ENCODE measurements around the gene KPTN.
A peak's percentile ranks its signal among the peaks of the same experiment; 100 is the strongest.

The KPTN gene

DNA sequence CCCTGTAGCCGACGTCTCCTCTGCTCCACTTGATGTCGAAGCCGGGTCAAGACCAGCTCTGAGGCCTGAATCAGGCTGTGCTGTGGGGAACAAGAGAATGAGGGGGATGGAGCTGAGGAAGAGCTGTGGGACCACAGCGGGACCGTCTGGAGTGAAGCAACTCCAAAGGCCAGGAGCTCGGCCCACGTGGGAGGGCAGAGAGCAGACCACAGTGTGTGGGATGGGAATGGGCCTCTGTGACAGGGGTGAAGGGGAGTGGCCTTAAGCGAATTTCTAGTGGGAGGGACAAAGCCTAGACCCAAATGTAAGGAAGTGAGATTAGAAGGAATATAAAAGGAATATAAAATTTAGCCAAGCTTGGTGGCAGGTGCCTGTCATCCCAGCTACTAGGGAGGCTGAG, 8.6 kb downstream of the KPTN start:
- Histone ChIP-seq H3K4me3 (ENCODE audit: low read depth in 1 of 2, low read length in 2 of 2) (no peak overlapping the region), H3K9me3 (ENCODE audit: control insufficient read depth in 1 of 2, low read length in 2 of 2) (no peaks in the 10 kb centered on the region), H3K27me3 (ENCODE audit: low read depth, low read length) (peaks cover 5% of the 10 kb centered on the region), H3K36me3 (ENCODE audit: control insufficient read depth in 1 of 2, insufficient read depth in 2 of 2, low read length in 2 of 2) (no peaks in the 10 kb centered on the region), H3K27ac (ENCODE audit: low read length) (no peak overlapping the region), H3K4me1 (ENCODE audit: control insufficient read depth in 1 of 2, insufficient read depth in 2 of 2, low read length in 2 of 2) (peaks cover 0 to 14% of the 10 kb centered on the region in 2 donors)

- no peaks in the 10 kb centered on the region for H3K36me3 ChIP-seq (ENCODE audit: control insufficient read depth in 1 of 2, insufficient read depth in 2 of 2, low read length in 2 of 2)
- H3K4me1 ChIP-seq (ENCODE audit: control insufficient read depth in 1 of 2, insufficient read depth in 2 of 2, low read length in 2 of 2): peaks cover 0 to 17% of the 10 kb centered on the region in 2 donors
- no peak overlapping the region for H3K27ac ChIP-seq (ENCODE audit: low read length)
- H3K4me3 ChIP-seq (ENCODE audit: low read depth in 1 of 2, low read length in 2 of 2): no peak overlapping the region
- H3K9me3 ChIP-seq (ENCODE audit: control insufficient read depth in 1 of 2, low read length in 2 of 2): no peaks in the 10 kb centered on the region
- H3K27me3 ChIP-seq (ENCODE audit: low read depth, low read length): peaks cover 5% of the 10 kb centered on the region
Observed at GRCh38 chr19:47473336-47473735, 10.7 kb downstream of the KPTN start.

DNA sequence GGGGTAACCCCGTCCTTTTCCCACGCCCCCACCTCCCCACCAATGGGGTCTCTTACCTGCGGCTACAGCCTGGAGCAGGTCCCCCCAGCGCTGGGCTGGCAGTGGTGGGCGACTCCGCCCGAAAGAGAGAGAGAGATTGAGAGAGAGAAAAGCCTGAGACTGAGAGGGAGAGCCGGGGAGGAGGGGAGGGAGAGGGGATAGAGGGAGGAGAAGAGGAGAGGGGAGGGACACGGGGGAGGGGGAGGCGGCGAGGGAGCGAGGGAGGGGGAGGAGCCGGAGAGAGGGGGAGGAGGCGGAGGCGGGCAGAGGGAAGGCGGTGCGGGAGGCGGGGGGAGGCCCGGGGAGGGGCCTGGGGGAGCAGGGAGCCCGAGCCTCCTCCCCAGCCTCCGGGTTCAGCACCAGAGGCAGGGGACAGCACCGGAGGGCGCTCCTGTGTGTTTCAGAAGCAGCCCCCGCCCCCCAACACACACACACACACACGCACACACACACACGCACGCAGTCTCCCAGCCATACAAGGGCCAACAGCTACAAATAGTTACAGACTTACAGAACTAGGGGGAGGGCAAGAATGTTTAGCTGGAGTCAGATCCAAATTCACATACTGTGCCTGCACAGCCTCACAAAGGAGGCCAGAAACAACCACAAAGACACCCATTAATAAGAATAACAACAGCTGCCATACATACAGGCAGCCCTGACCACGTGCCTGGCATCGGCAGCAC, 12.1 kb downstream of the KPTN start, which contains the start of gene SLC8A2:
TSS of gene SLC8A2 (minus strand) at position 161 of the 725 bp plus-strand sequence. CDS start 5,490 bp downstream, outside the sequence.
- H3K36me3 ChIP-seq (ENCODE audit: control insufficient read depth in 1 of 2, insufficient read depth in 2 of 2, low read length in 2 of 2): no peaks in the 10 kb centered on the region
- peak within 1 kb of the TSS; percentile 26 to 68 for H3K4me3 ChIP-seq (ENCODE audit: low read depth in 1 of 2, low read length in 2 of 2)
- no peaks in the 10 kb centered on the region for H3K9me3 ChIP-seq (ENCODE audit: control insufficient read depth in 1 of 2, low read length in 2 of 2)
- no peak within 1 kb of the TSS for H3K27ac ChIP-seq (ENCODE audit: low read length)
- peaks cover 0 to 18% of the 10 kb centered on the region in 2 donors for H3K4me1 ChIP-seq (ENCODE audit: control insufficient read depth in 1 of 2, insufficient read depth in 2 of 2, low read length in 2 of 2)
- H3K27me3 ChIP-seq (ENCODE audit: low read depth, low read length): peaks cover 5% of the 10 kb centered on the region

- Histone ChIP-seq H3K9me3 (ENCODE audit: control insufficient read depth in 1 of 2, low read length in 2 of 2) (no peaks in the 10 kb centered on the region), H3K27ac (ENCODE audit: low read length) (no peak overlapping the region), H3K4me3 (ENCODE audit: low read depth in 1 of 2, low read length in 2 of 2) (peak overlapping the region; percentile 26 to 68), H3K4me1 (ENCODE audit: control insufficient read depth in 1 of 2, insufficient read depth in 2 of 2, low read length in 2 of 2) (peaks cover 0 to 18% of the 10 kb centered on the region in 2 donors), H3K36me3 (ENCODE audit: control insufficient read depth in 1 of 2, insufficient read depth in 2 of 2, low read length in 2 of 2) (no peaks in the 10 kb centered on the region), H3K27me3 (ENCODE audit: low read depth, low read length) (peaks cover 5% of the 10 kb centered on the region)
Observed at GRCh38 chr19:47471381-47471732, 12.7 kb downstream of the KPTN start.

DNA sequence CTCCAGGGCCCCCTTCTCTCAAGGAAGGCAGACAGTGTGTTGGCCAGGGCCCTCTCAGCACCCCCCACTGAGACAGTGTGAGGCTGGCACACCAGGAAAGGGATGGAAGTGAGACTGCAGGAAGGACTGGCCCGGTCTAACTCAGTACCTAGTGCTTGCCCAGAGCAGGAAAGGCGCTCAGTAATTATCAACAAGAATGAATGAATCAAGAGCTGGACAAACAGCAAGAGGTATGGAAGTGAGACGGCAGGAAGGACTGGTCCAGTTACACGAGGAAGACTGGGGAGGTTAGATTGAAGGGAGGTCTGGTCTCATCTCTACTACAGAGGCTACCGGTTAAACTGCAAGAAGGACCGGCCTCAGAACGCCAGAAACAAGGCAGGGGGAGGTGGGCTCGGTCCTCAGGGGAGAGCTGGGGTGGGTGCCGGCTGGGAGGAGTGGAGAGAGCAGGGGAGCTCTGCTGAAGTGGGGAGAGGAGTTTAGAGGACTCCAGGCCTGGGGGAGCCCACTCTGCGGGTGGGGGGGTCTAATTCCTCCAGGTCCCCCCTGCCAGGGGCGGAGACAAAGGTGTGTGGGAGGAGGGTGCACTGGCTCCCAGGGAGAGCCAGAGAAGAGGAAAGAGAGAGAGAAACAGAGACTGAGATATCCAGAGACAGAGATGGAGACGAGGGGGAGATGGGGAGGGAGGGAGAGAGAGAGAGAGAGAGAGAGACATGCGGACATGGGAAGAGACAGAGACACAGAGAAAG, 13.4 kb downstream of the KPTN start:
- Histone ChIP-seq H3K9me3 (ENCODE audit: control insufficient read depth in 1 of 2, low read length in 2 of 2) (no peaks in the 10 kb centered on the region), H3K4me3 (ENCODE audit: low read depth in 1 of 2, low read length in 2 of 2) (peak overlapping the region; percentile 26 to 68), H3K27me3 (ENCODE audit: low read depth, low read length) (peaks cover 5% of the 10 kb centered on the region), H3K36me3 (ENCODE audit: control insufficient read depth in 1 of 2, insufficient read depth in 2 of 2, low read length in 2 of 2) (no peaks in the 10 kb centered on the region), H3K4me1 (ENCODE audit: control insufficient read depth in 1 of 2, insufficient read depth in 2 of 2, low read length in 2 of 2) (peaks cover 0 to 18% of the 10 kb centered on the region in 2 donors), H3K27ac (ENCODE audit: low read length) (no peak overlapping the region)

DNA sequence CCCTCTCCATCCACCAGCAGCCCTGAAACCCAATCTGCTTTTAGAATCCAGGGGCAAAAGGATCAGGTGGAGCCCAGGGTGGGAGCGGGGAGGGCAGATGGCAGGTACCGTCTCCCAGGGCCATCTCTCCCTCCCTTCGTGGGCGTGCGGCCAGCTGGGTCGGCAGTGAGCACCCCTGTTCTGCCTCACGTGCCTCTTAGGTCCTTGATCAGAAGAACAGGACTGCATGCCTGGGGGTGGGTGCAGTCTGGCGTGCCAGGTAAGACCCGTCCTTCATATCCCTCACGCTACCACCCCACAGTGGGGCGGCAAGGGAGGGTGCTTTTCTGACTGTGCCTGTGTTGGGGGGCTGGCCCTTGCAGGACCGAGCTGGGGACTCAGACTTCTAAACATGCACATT, 14.3 kb downstream of the KPTN start:
- peaks cover 5% of the 10 kb centered on the region for H3K27me3 ChIP-seq (ENCODE audit: low read depth, low read length)
- H3K9me3 ChIP-seq (ENCODE audit: control insufficient read depth in 1 of 2, low read length in 2 of 2): no peaks in the 10 kb centered on the region
- H3K36me3 ChIP-seq (ENCODE audit: control insufficient read depth in 1 of 2, insufficient read depth in 2 of 2, low read length in 2 of 2): no peaks in the 10 kb centered on the region
- peak overlapping the region in 1 of 2 donors; percentile 68 for H3K4me3 ChIP-seq (ENCODE audit: low read depth in 1 of 2, low read length in 2 of 2)
- H3K27ac ChIP-seq (ENCODE audit: low read length): no peak overlapping the region
- H3K4me1 ChIP-seq (ENCODE audit: control insufficient read depth in 1 of 2, insufficient read depth in 2 of 2, low read length in 2 of 2): peaks cover 0 to 18% of the 10 kb centered on the region in 2 donors

GRCh38 chr19:47469363-47469700, 14.7 kb downstream of the KPTN start:
- no peaks in the 10 kb centered on the region for H3K9me3 ChIP-seq (ENCODE audit: control insufficient read depth in 1 of 2, low read length in 2 of 2)
- no peaks in the 10 kb centered on the region for H3K36me3 ChIP-seq (ENCODE audit: control insufficient read depth in 1 of 2, insufficient read depth in 2 of 2, low read length in 2 of 2)
- peaks cover 5% of the 10 kb centered on the region for H3K27me3 ChIP-seq (ENCODE audit: low read depth, low read length)
- no peak overlapping the region for H3K27ac ChIP-seq (ENCODE audit: low read length)
- H3K4me1 ChIP-seq (ENCODE audit: control insufficient read depth in 1 of 2, insufficient read depth in 2 of 2, low read length in 2 of 2): peaks cover 0 to 18% of the 10 kb centered on the region in 2 donors
- H3K4me3 ChIP-seq (ENCODE audit: low read depth in 1 of 2, low read length in 2 of 2): peak overlapping the region; percentile 3 to 68

DNA sequence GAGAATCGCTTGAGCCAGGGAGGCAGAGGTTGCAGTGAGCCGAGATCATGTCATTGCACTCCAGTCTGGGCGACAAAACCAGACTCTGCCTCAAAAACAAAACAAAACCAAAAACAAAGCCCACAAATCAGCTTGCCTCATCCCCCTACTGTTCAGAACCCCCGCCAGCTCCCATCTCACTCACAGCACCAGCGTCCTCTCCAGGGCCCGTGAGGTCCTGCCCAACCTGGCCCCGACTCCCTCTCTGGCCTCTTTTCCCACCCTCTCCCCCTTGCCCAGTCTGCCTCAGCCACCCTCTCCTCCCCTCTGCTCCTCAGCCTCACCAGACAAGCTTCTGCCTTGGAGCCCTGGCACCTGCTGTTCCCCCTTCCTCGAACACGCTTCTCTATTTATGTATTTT, 16.1 kb downstream of the KPTN start:
- no peak overlapping the region for H3K27ac ChIP-seq (ENCODE audit: low read length)
- H3K9me3 ChIP-seq (ENCODE audit: control insufficient read depth in 1 of 2, low read length in 2 of 2): no peaks in the 10 kb centered on the region
- peaks cover 0 to 18% of the 10 kb centered on the region in 2 donors for H3K4me1 ChIP-seq (ENCODE audit: control insufficient read depth in 1 of 2, insufficient read depth in 2 of 2, low read length in 2 of 2)
- peaks cover 5% of the 10 kb centered on the region for H3K27me3 ChIP-seq (ENCODE audit: low read depth, low read length)
- no peak overlapping the region for H3K4me3 ChIP-seq (ENCODE audit: low read depth in 1 of 2, low read length in 2 of 2)
- no peaks in the 10 kb centered on the region for H3K36me3 ChIP-seq (ENCODE audit: control insufficient read depth in 1 of 2, insufficient read depth in 2 of 2, low read length in 2 of 2)

- Histone ChIP-seq H3K36me3 (ENCODE audit: control insufficient read depth in 1 of 2, insufficient read depth in 2 of 2, low read length in 2 of 2) (no peaks in the 10 kb centered on the region), H3K4me1 (ENCODE audit: control insufficient read depth in 1 of 2, insufficient read depth in 2 of 2, low read length in 2 of 2) (peaks cover 0 to 3% of the 10 kb centered on the region in 2 donors), H3K27ac (ENCODE audit: low read length) (no peak overlapping the region), H3K27me3 (ENCODE audit: low read depth, low read length) (no peaks in the 10 kb centered on the region), H3K4me3 (ENCODE audit: low read depth in 1 of 2, low read length in 2 of 2) (no peak overlapping the region), H3K9me3 (ENCODE audit: control insufficient read depth in 1 of 2, low read length in 2 of 2) (no peaks in the 10 kb centered on the region)
Observed at GRCh38 chr19:47465957-47466356, 18.1 kb downstream of the KPTN start.

DNA sequence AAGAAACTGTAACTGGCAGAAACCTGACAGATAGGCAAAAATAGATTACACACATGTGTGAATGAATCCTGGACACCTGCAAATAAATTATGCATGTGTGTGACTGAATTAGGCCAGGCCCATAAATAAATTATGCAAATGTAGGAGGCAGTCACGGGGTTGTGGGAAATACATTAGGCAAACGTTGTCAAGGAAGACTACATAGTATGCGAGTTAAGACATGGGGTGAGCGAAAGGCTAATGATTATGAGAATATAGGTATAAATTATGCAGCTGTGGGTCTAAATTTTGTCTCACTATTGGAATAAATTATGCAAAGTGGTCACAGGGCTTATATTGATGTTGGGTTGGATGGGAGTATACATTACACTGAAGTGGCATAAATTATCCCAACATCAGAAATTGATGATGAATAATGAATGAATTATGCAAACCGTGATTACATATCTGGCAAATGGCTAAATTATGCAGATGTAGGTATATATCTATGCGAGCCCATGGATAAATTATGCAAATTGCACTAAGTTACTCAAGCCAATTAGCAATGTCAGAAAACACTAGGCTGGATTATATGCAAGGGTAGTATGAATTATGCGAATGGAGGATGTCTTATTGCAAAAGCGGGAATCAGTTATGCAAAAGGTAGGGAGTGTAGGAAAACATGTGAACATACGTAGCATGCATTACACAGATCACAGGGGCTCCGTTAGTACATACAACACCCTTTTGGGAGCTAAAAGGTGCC, 19.2 kb downstream of the KPTN start:
- peaks cover 0 to 3% of the 10 kb centered on the region in 2 donors for H3K4me1 ChIP-seq (ENCODE audit: control insufficient read depth in 1 of 2, insufficient read depth in 2 of 2, low read length in 2 of 2)
- H3K27ac ChIP-seq (ENCODE audit: low read length): no peak overlapping the region
- H3K27me3 ChIP-seq (ENCODE audit: low read depth, low read length): peaks cover 4% of the 10 kb centered on the region
- H3K36me3 ChIP-seq (ENCODE audit: control insufficient read depth in 1 of 2, insufficient read depth in 2 of 2, low read length in 2 of 2): no peaks in the 10 kb centered on the region
- no peaks in the 10 kb centered on the region for H3K9me3 ChIP-seq (ENCODE audit: control insufficient read depth in 1 of 2, low read length in 2 of 2)
- H3K4me3 ChIP-seq (ENCODE audit: low read depth in 1 of 2, low read length in 2 of 2): no peak overlapping the region

DNA sequence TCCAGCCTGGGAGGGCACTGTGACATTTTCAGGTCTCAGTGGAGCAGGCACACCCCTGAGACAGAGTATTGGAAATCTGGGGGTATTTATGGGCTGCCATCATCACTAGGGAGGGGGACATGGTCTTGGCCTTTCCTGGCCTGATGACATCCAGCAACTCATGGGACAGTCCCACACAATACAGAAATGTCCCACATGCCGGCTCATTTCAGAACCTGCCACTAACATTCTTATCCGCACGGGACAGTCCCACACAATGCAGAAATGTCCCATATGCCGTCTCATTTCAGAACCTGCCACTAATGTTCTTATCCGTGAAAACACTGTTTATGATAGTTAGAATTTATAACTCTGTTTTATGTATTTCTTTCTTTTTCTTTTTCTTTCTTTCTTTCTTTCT, 22.1 kb downstream of the KPTN start:
- H3K4me3 ChIP-seq (ENCODE audit: low read depth in 1 of 2, low read length in 2 of 2): no peak overlapping the region
- peaks cover 0 to 2% of the 10 kb centered on the region in 2 donors for H3K36me3 ChIP-seq (ENCODE audit: control insufficient read depth in 1 of 2, insufficient read depth in 2 of 2, low read length in 2 of 2)
- no peak overlapping the region for H3K27ac ChIP-seq (ENCODE audit: low read length)
- H3K4me1 ChIP-seq (ENCODE audit: control insufficient read depth in 1 of 2, insufficient read depth in 2 of 2, low read length in 2 of 2): no peaks in the 10 kb centered on the region
- peaks cover 29% of the 10 kb centered on the region for H3K27me3 ChIP-seq (ENCODE audit: low read depth, low read length)
- no peaks in the 10 kb centered on the region for H3K9me3 ChIP-seq (ENCODE audit: control insufficient read depth in 1 of 2, low read length in 2 of 2)
